T-helper 9 cell (primary cell): ENCODE results near the gene LPGAT1.

Experiments
- DNase-seq: peaks from one replicate; pipeline ENCODE4 v3.0.0-alpha.2; 2020

The LPGAT1 gene

GRCh38 chr1:211753649-211754251, 76.8 kb downstream of the LPGAT1 start:
- no peak for DNase-seq

GRCh38 chr1:211752951-211753486, 77.5 kb downstream of the LPGAT1 start:
- no peak for DNase-seq

DNA sequence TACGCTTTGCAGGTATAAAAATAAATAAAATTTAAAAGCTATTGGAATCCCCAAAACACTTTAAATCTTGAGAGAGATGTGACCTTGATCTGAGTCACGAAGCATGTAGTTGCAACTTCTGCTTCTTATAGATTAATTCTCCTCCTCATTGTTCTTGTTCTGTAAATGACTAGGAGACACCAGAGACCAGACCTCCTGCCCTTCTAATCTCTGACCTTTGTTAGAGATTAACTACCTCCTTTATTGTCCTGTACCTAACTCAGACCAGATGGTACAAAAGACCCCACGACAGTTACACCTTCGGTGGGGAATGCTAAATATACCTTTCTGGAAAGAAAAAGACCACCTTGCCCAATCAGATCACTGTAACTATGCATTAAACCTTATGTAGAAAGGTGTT, 78.2 kb downstream of the LPGAT1 start:
- DNase-seq, result no peak

DNA sequence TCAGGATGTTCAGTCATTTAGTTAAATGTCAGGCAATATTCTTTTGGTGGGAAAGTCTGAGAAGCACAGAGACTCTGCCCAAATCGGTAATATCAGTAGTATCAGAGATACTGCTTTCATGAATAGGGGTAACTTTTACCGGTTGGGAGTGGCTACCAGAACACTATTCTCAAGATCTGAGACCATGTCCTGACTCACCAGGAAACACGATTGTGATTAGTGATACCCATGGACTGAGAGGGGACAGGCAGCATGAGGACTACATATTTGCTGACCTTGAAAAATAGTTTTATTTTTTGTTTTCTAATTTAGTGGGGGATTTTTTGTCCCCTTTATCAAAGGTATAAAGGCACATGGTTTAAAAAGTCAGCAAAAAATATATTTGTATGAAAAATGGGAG, 79.1 kb downstream of the LPGAT1 start:
- no peak for DNase-seq

- DNase-seq, result no peak
Measured at GRCh38 chr1:211750599-211750998, 80.0 kb downstream of the LPGAT1 start.

DNA sequence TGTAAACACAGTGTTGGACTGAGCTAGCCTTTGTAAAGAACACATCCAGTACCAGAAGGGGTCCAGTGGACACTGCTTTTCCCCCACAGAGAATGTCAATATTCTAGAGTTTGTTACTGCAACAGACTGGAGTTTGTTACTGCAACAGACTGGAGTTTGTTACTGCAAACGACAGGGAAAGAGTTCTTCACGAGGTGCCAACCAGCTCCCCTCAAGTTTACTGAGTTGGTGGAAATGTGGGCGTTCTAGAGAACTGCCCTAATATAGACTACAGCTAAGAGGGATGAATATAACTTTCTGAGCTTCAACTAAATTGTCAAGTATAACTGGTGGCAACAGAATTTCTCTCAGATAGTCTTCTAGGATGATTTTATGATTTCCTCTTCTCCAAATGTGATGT, 81.3 kb downstream of the LPGAT1 start:
- no peak for DNase-seq

DNA sequence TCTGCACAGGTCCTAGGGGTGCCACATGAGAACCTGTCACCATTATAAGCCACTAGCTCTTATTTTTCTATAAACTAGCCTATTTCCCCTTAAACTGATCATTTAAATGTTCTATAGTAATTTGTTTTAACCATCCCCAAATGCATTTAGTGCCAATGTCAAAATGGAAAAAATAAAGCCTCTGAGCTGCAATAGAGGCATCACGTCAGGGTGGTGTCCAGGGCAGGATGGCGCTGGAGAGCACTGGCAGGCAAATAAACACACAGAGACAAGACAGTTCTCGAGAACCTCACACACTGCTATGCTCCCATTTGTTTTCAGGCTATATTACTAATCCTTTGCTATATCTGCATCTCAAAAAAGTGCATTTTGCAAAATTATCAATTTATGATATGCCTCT, 81.8 kb downstream of the LPGAT1 start:
- DNase-seq, result no peak

DNA sequence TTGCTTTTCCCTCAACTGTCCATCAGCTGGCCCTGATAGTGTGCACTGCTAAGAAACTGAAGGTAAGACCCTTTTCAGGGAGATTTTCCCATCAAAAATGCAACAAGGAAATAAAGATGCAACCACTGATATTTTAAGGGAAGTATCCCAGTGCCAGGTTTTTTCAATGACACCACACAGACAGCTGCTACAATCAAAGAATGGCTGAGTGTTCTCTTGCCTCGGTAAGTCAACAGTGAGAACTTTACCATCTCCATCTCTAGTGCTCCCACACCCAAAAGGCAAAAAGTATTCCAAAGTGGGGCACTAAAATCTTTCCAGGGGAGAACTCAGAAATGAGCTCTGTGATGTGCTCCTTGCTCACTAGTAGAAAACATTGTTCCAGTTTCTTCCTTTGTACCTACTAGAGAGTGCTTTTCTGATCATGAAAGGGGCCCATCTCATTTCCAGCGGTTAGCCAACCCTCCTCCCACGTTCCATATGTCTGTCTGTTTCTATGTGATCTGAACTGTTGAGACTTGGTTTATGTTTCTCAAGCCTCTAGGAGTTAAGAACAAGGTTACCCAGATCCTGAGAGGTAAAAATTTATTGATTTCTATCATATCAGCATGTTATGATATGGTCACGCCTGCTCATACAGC, 87.6 kb downstream of the LPGAT1 start:
- DNase-seq, result no peak

DNA sequence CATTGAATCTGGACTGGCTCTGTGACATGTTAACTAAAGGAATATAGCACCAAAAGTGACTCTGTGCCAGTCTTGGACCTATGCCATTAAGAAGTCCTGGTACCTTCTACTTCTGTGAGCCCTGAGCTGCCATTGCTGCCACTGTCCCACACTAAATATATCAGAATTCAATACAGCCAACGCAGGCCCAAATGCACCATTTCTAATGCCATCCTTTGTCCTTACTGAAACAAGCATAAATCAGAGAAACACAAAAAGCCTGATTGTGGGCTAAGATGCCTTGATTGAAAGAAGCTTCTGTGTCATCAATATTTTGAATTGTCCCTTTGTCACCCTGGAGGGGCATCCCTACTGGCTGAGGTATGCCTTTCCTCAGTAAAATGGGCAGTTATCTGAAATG, 88.3 kb downstream of the LPGAT1 start:
- DNase-seq, result no peak

DNA sequence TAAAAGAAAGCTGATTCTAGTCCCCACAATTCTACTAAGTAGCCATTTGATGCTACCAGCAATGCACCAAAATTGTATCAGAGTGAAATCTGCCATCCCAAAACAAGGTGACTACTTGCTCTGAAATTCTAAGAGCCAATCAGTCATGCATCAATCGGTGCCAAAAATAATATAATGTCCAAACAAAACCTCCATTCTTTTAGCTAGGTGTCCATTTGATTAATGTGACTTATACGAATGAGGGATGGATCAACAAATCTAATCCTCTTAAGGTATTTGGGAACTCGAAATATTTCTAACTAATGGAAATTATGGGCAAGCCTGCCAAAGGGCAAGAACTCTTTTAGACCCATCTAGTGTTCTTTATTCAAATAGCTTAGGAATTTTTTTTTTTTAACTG, 88.8 kb downstream of the LPGAT1 start:
- no peak for DNase-seq

DNA sequence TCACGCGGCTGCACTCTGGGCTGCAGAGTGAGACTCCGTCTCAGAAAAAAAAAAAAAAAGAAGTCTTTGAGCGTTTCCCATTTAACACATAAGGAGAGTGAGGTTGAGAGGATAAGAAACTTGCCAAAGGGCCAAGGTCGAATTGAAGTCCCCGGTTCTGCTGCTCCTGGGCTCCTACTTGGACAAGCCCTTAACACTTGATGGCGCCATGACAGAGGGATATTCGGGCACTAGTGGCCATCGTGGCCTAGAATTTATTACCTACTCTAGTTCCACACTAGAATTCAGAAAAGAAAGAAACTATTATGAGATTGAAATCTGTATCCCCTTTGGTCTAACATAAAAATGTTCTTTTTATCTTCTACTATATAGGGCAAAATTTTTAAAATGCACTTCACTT, 89.4 kb downstream of the LPGAT1 start:
- no peak for DNase-seq

GRCh38 chr1:211739671-211740411, 90.7 kb downstream of the LPGAT1 start:
- DNase-seq, result no peak

DNA sequence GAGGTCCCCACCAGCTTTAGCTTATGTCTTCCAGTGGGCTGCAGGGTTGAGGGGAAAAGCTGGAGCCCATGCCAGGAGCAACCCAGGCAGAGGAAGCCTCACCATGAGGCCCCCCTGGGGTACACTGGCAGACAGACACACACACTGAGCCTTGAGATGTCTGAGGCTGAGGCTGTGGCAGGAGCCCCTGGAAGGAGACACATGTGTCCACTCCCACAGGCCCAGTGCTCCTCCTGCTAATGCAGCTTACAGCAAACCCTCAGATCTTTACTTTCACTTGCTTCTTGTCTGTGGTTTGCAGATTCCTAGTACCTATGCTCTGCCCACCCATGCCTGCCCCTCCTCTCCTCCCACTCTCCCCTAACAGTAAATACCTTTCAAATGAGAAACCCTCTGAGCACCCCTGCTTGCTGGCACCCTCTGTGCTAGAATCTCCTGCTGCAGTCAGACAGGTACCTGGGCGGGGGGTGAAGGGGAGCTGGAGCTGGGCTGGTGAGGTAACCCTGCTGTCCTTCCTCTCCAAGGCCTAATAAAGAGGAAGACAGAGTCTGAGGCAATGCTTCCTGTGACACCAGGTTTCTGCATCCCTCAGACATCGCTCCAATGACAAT, 91.8 kb downstream of the LPGAT1 start:
- DNase-seq, result no peak

GRCh38 chr1:211738096-211738690, 92.4 kb downstream of the LPGAT1 start:
- no peak for DNase-seq

DNA sequence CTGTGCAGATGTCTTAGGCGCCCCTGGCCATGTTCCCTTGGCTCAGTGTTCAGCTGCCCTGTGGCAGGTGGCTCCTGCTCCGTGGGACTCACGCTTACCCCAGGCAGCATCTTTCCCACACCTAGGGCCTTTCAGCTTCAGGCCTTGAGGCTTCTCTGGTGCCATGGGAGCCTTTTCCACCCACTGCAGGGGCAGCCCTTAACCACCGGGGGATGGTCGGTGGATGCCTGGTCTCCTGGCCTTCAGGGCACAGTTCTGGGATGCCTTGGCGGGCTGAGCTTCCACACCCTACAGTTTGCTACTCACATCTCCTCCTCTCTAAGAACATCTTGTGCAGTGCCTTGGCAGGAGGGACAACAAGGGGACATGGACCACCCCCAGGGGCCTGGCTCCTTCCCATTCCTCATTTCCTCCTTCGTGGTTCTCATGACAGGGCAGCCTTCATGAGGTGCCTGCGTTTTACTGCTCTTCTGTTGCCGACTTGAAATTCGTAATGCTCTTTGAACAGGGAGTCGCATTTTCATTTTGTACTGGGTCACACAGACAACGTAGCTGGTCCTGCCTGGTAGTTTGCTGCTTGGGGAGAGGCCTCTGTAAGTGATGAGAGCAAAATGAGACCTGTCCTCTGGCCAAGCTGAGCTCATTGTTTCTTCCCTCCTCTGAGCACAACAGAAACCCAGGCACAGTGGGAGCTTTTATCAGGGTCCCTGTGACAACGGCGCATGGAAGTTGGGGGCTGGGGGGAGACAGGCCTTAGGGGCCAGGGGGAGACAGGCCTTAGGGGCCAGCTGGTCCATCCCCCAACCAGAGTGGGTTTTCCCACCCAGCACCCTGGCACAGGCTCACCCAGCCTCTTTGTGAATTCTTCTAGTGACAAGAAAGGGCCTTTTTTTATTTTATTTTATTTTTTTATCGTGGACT, 93.2 kb downstream of the LPGAT1 start:
- no peak for DNase-seq

DNA sequence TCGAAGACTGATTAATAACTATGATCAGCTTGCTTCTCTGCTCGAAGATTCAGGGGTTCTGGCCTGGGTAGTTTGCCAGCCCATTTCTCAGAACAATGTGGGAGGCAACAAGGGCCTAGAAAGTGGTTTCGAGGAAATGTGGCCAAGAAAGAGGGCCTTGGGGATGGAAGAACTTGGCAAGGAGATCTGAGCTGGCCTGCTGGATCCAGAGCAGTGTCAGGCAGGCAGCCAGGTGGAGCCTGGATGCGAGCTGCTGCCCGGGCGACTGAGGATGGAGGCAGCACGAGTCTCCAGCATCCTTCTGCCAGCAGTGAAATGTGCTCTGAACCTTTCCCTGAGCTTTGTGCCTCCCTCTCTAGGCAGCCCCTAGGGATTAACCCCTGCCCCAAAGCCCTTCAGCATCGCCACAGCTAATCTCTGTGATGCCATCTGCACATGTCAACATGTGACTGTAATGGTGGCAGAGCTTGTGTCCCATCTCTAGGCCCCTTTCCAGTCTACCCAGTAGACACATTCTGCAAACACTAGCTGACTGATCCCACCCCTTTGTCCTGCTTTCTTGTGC, 94.1 kb downstream of the LPGAT1 start:
- DNase-seq, result no peak

- no peak for DNase-seq
Measured at GRCh38 chr1:211735208-211736170, 95.1 kb downstream of the LPGAT1 start.

DNA sequence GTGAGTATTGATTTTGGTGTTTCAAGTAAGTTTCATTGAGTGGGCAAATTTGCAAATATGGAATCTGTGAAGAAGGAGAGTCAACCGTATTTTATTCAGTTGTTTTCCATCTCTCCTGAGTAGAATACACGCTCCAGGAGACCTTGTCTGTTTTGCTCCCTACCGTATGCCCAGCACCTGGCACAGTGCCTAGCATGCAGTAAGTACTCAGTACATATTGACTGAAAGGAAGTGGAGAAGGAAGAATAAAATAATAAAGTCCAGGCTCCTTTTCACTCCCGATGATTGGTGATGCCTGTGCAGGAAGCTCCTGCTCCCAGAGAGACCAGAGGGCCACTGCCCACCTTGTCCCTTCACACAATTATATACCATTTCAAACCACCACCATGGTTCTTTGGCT, 95.8 kb downstream of the LPGAT1 start:
- DNase-seq, result no peak

DNA sequence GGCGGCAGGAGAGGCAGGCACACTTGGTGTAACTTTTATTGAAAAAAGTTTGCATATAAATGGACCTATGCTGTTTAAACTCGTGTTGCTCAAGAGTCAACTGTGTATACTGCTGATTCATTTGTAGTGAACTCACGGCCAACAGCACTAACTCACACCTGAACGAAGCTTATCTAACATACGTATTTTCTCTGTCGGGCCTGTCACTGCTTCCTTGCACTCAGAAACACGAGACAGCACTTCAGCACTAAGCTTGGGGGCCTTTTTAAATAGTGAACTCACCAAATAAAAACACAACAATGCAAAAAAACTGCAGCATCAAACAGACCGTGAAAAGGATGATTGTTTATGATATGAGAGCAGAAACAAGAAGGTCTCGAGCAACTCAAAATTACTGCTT, 96.2 kb downstream of the LPGAT1 start:
- no peak for DNase-seq

DNA sequence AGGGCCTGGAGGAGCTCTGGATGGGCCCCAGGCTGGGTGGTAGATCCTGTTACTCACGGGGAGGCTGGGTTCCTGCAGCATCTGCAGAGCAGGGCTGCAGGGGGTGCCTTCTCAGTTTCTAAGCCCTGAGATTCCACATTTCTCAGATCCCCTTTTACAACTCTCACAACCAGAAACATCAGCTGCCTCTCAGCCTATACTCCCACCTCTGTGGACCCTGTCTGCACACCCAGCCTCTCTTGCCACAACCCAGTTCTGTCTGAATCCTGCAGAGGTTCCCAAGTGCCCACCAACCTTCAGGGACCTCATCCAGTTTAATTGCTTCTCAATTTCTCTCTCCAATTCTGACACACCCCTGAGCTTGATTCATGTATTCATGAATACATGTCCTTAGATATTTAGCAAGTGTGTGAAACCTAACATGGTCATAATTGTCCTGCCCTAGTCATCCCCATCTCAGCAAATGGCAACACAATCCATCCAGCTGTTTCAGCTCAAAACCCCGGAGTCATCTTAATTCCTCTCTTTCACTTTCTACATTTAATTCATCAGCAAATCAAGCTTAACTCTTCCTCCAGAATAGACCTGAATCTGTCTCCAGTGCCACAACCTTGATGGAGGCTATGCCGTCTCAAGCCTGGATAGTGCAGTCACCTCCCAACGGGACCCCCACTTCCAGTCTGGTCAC, 98.1 kb downstream of the LPGAT1 start:
- DNase-seq, result no peak
